GM12878 (cell line): Measurements from ENCODE around the gene PRSS33. TPM values are rescaled to one million over a fixed set of nuclear protein-coding genes. Genes with fewer than 3 reads are reported as not detected.

ENCODE experiments used
- ATAC-seq: fragments of 200-7000 bp; cut with Tn5 transposase; 3 replicates; pipeline ENCODE4 v1.9.1; 2020; ENCODE audit warnings: mild to moderate bottlenecking, moderate library complexity
- BruUV-seq: library from RNA; stranded (reverse); fragments of 400-500 nt; replicated peaks from 2 replicates; lab custom pipeline; 2021; lab: Mats Ljungman, UMichigan
- CTCF ChIA-PET: fragments of 300-600 bp; sonication (Branson Sonifier 250); formaldehyde crosslinking; extraction: SDS; loops from one replicate; lab custom pipeline; 2021; ENCODE audit warnings: inconsistent platforms; lab: Yijun Ruan, JAX
- POLR2A ChIA-PET: fragments of 350-600 bp; formaldehyde crosslinking; extraction: SDS; loops from one replicate; lab custom pipeline; 2021; ENCODE audit warnings: inconsistent platforms; lab: Charles Lee
- RAD21 ChIA-PET: fragments of 300-600 bp; sonication (Branson Sonifier 250); formaldehyde crosslinking; loops from one replicate; lab custom pipeline; 2023; ENCODE audit warnings: antibody characterized with exemption; ENCODE audit not compliant: unreplicated experiment; lab: Charles Lee
- SMC1A ChIA-PET: fragments of 300-600 bp; sonication (Branson Sonifier 250); formaldehyde crosslinking; loops from one replicate; lab custom pipeline; 2023; ENCODE audit not compliant: unreplicated experiment, uncharacterized antibody; lab: Charles Lee
- DNase-seq: peaks from one replicate; pipeline ENCODE4 v3.0.0-alpha.2; 2011; ENCODE audit warnings: low read depth, low spot score
- FAIRE-seq: peaks from 3 replicates; lab custom pipeline; 2011; peaks lifted over from hg19 to GRCh38; lab: Jason Lieb, UNC
- H2AFZ ChIP-seq: 2 replicates; pipeline ENCODE4 v1.6.0; 2011; ENCODE audit warnings: low read depth, low read length, control low read depth; ENCODE audit not compliant: control insufficient read depth
- H3K27ac ChIP-seq: 2 replicates; pipeline ENCODE4 v1.5.1; 2011; ENCODE audit warnings: control low read depth; ENCODE audit not compliant: control insufficient read depth, insufficient read depth
- H3K27me3 ChIP-seq, 2 experiments: replicated peaks in 1 of 2; 2 replicates each; pipeline versions ENCODE4 v1.6.0 to v1.6.1; 2011; ENCODE audit warnings: low read length in 1 of 2; ENCODE audit not compliant: control insufficient read depth in 2 of 2, insufficient read depth in 2 of 2
- H3K36me3 ChIP-seq, 2 experiments: 2 replicates each; pipeline ENCODE4 v1.5.1; 2011; ENCODE audit warnings: low read length in 1 of 2; ENCODE audit not compliant: control insufficient read depth in 2 of 2, insufficient read depth in 2 of 2
- H3K4me1 ChIP-seq: 2 replicates; pipeline ENCODE4 v1.6.1; 2011; ENCODE audit warnings: mild to moderate bottlenecking, low read length, moderate library complexity, mixed read lengths; ENCODE audit not compliant: control insufficient read depth, insufficient read depth
- H3K4me2 ChIP-seq: 2 replicates; pipeline ENCODE4 v1.6.0; 2011; ENCODE audit warnings: control low read depth; ENCODE audit not compliant: control insufficient read depth, insufficient read depth
- H3K4me3 ChIP-seq: fragments of 200-600 bp; sonication (generic); 2 replicates; pipeline ENCODE4 v1.5.1; 2016
- H3K79me2 ChIP-seq: 2 replicates; pipeline ENCODE4 v1.6.0; 2011; ENCODE audit warnings: low read length; ENCODE audit not compliant: control insufficient read depth, insufficient read depth
- H3K9ac ChIP-seq: 2 replicates; pipeline ENCODE4 v1.8.0; 2011; ENCODE audit warnings: low read length, control low read depth, mixed read lengths; ENCODE audit not compliant: control insufficient read depth, insufficient read depth
- H3K9me3 ChIP-seq: replicated peaks from 3 replicates; pipeline ENCODE4 v1.5.1; 2011; ENCODE audit warnings: mild to moderate bottlenecking, low read length; ENCODE audit not compliant: control insufficient read depth, insufficient read depth
- H4K20me1 ChIP-seq: 2 replicates; pipeline ENCODE4 v1.6.0; 2011; ENCODE audit not compliant: control insufficient read depth, insufficient read depth
- ATF3 ChIP-seq: IDR thresholded peaks from 2 replicates; pipeline ENCODE4 v1.6.1; 2011; ENCODE audit warnings: low read depth, mild to moderate bottlenecking, low read length, moderate library complexity, borderline replicate concordance; ENCODE audit errors: extremely low read depth
- CEBPB ChIP-seq, 2 experiments: fragments of 150-350 bp in 1 of 2; IDR thresholded peaks; 2 replicates each; pipeline ENCODE4 v1.6.1; 2012 to 2014; ENCODE audit warnings: low read depth in 2 of 2, low read length in 2 of 2, borderline replicate concordance in 1 of 2, inconsistent platforms in 1 of 2
- CREB1 ChIP-seq: IDR thresholded peaks from 2 replicates; pipeline ENCODE4 v1.6.1; 2012; ENCODE audit warnings: low read depth, mild to moderate bottlenecking, inconsistent platforms
- FOXK2 ChIP-seq: fragments of 450-650 bp; IDR thresholded peaks from 2 replicates; pipeline ENCODE4 v1.6.1; 2017; ENCODE audit warnings: mild to moderate bottlenecking, moderate library complexity
- GABPA ChIP-seq: IDR thresholded peaks from 2 replicates; pipeline ENCODE4 v1.6.1; 2014; ENCODE audit warnings: antibody characterized with exemption, low read depth, mild to moderate bottlenecking, inconsistent platforms
- KAT2A ChIP-seq: conservative IDR thresholded peaks from 2 replicates; pipeline ENCODE4 v1.6.1; 2011; ENCODE audit warnings: low read depth, low read length; ENCODE audit not compliant: control insufficient read depth
- MEF2A ChIP-seq: IDR thresholded peaks from 2 replicates; pipeline ENCODE4 v1.6.1; 2011; ENCODE audit warnings: low read depth, mild to moderate bottlenecking, low read length, moderate library complexity; ENCODE audit not compliant: insufficient read depth
- MLLT1 ChIP-seq: fragments of 450-650 bp; IDR thresholded peaks from 2 replicates; pipeline ENCODE4 v1.6.1; 2016; ENCODE audit warnings: mild to moderate bottlenecking
- MXI1 ChIP-seq: fragments of 150-350 bp; IDR thresholded peaks from 2 replicates; pipeline ENCODE4 v1.6.1; 2011; ENCODE audit warnings: low read depth, mild to moderate bottlenecking, inconsistent platforms, low read length, improper control_type of control experiment
- RAD51 ChIP-seq: fragments of 450-650 bp; IDR thresholded peaks from 2 replicates; pipeline ENCODE4 v1.6.1; 2016; ENCODE audit warnings: moderate library complexity, mild to moderate bottlenecking, inconsistent platforms
- RB1 ChIP-seq: fragments of 450-650 bp; formaldehyde crosslinking; IDR thresholded peaks from 2 replicates; pipeline ENCODE4 v1.6.1; 2017; ENCODE audit warnings: mild to moderate bottlenecking, borderline replicate concordance
- REST ChIP-seq: IDR thresholded peaks from 2 replicates; pipeline ENCODE4 v1.6.1; 2012; ENCODE audit warnings: mild to moderate bottlenecking, low read depth, low read length
- STAT1 ChIP-seq: fragments of 450-650 bp; conservative IDR thresholded peaks from 2 replicates; pipeline ENCODE4 v1.6.1; 2014; ENCODE audit warnings: antibody characterized with exemption, mild to moderate bottlenecking
- ZNF592 ChIP-seq: fragments of 450-650 bp; IDR thresholded peaks from 2 replicates; pipeline ENCODE4 v1.6.1; 2017; ENCODE audit warnings: mild to moderate bottlenecking, moderate library complexity
- WGBS: methylation state at CpG from one replicate; pipeline ENCODE4 v1.1.6; 2016; ENCODE audit warnings: low lambda C conversion rate; ENCODE audit not compliant: insufficient replicate concordance, insufficient coverage; ENCODE audit errors: missing lambda C conversion rate; 5-methylcytosine and 5-hydroxymethylcytosine counted together
- in situ Hi-C: fragments of 300-500 bp; cut with MboI; formaldehyde crosslinking; loops from 9 replicates; pipeline ENCODE4 v1.14.3; 2018; ENCODE audit warnings: mixed read lengths
- intact Hi-C: fragments of 100-400 bp; cut with micrococcal nuclease; formaldehyde crosslinking; loops from one replicate; pipeline ENCODE4 v1.14.2; 2022; ENCODE audit not compliant: unreplicated experiment
- polyA plus RNA-seq, 11 experiments: library from polyadenylated mRNA; depleted of rRNA in 4 of 11; unstranded in 6 of 11; stranded (reverse) in 5 of 11; fragments of >200 nt; fragmentation: Nextera tagmentation in 4 of 11; fragmentation: Illumina TruSeq in 1 of 11; extraction: Ambion mirVana in 4 of 11; extraction: Trizol in 1 of 11; gene quantifications; 1 replicate in 1 of 11; 2 replicates in 10 of 11; pipeline versions ENCODE4 v1.2.1 to v1.2.3, GENCODE V29; 2011 to 2016; ENCODE audit warnings: inconsistent platforms in 2 of 11, missing spikeins in 2 of 11, low read depth in 1 of 11
- total RNA-seq, 4 experiments: library from RNA; depleted of rRNA in 3 of 4; stranded (reverse); fragments of >200 nt in 3 of 4; fragmentation: Illumina TruSeq in 1 of 4; extraction: Trizol in 1 of 4; gene quantifications; 2 replicates each; pipeline versions ENCODE4 v1.2.1 to v1.2.3, GENCODE V29; 2013 to 2021

Gene PRSS33
- total and polyA plus RNA-seq, 10 of the 15 experiments (the other 5 are each of a cell fraction or from before 2014, with no cell fraction given), result not detected

- Histone ChIP-seq H3K27ac (no peak overlapping the region; the same call in 1 of the 2 replicates), H3K27me3 (no peaks in the 10 kb centered on the region), H3K36me3 (no peaks in the 10 kb centered on the region; a peak in 1 of 4 replicates), H3K4me1 (0 out of 2 replicates have a peak, but pooled peaks cover 4% of the 10 kb centered on the region), H3K79me2 (peaks cover 30% of the 10 kb centered on the region), H3K9me3 (no peaks in the 10 kb centered on the region), H3K4me2 (peak overlapping the region; percentile 96), H3K9ac (peak overlapping the region; percentile 99), H2AFZ (no peak overlapping the region), H4K20me1 (no peaks in the 10 kb centered on the region), H3K4me3 (peak overlapping the region; percentile 86)
- no peak for DNase-seq
- 96% methylated on average over 12 of the region's 12 CpGs for WGBS
- POLR2A ChIA-PET, result interaction anchor here (1.2 to 3.9 kb wide), 2 partner anchors 25 to 28 kb away, joined by 4 to 27 read pairs; partner anchors contain the start of gene SRRM2
- SMC1A ChIA-PET, result interaction anchor here (1.8 kb wide), 1 partner anchor 26 kb away, joined by 7 read pairs; the partner anchor contains the start of gene SRRM2
- no peak for FAIRE-seq
- intact Hi-C loops, result no loop called here
- ATAC-seq, result no peak
- RAD21 ChIA-PET, result no interaction called here
- no TSS peak for BruUV-seq
- in situ Hi-C loops, result no loop called here
- CTCF ChIA-PET, result interaction anchor here (1.9 kb wide), 1 partner anchor 90 kb away, joined by 6 read pairs; no protein-coding TSS in a partner anchor
- TF ChIP-seq MXI1 (no peak), CEBPB (IDR thresholded peaks at IDR 0.05; ENCODE audit: borderline replicate concordance in 1 of 2, low read depth in 2 of 2, low read length in 2 of 2) (no peak), STAT1 (no peak), RB1 (no peak), CREB1 (no peak), KAT2A (no peak), GABPA (no peak), ATF3 (no peak), FOXK2 (no peak), REST (no peak), RAD51 (no peak), ZNF592 (no peak), MEF2A (no peak), MLLT1 (no peak)
Observed at GRCh38 chr16:2778630-2778958, 8.8 kb downstream of the PRSS33 start.
